ENCODE results near the gene DBNDD2. TPM values are rescaled to one million over a fixed set of nuclear protein-coding genes. Genes with fewer than 3 reads are reported as not detected.

DBNDD2 gene
- total and polyA plus RNA-seq, 5 donors: 163 to 228 (median 180) TPM

DNA sequence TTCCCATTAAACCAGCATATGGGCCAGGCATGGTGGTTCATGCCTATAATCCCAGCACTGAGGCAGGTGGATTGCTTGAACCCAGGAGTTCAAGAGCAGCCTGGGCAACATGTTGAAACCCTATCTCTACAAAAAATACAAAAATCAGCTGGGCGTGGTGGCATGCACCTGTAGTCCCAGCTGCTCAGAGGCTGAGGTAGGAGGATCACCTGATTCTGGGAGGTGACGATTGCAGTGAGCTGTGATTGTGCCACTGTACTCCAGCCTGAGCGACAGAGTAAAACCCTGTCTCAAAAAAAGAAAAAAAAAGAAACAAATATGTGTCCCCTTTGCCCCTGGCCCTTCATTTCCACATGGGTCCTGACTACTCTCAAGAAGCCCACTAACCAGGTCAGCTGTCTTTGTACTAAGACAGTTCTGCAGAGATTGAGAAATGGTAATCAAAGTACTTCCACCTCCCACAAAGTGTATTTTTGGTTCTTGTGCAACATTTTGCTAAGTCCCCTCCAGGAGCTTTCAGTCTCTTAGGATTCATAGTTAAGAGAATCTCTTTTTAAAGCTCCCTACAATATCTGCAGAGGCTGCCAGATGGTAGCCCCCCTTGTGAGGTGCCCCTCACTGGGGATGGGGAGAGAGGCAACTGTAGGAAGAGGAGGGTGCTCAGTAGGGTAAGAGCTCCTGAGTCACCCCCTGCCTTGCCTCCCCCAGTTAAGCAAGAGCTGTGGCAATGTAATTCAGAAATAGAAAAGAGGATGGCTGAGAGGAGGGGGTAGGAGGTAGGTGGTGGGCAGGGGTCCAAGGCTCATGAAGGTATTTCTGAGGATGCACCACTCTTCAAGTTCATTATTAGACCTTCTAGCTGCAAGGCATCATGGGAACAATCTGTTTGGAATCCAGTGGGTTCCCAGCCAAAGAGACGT, 44.9 kb downstream of the DBNDD2 start:
- ATAC-seq (no peak), DNase-seq (no peak)
- H3K27ac ChIP-seq (ENCODE audit: low read length): no peak overlapping the region
- H3K4me1 ChIP-seq (ENCODE audit: control insufficient read depth, insufficient read depth, low read length): no peaks in the 10 kb centered on the region
- no peaks in the 10 kb centered on the region for H3K9me3 ChIP-seq (ENCODE audit: control insufficient read depth, low read length)
- H3K27me3 ChIP-seq (ENCODE audit: control insufficient read depth, insufficient read depth): no peaks in the 10 kb centered on the region
- intact Hi-C loops (cut with DNase I): loop anchor here in 2 of 4 donors (10.0 kb wide), 1 partner anchor 322 kb away; no protein-coding TSS in a partner anchor
- WGBS: 65% methylated on average over 4 of the region's 4 CpGs
- H3K4me3 ChIP-seq (ENCODE audit: low read length): no peak overlapping the region

DNA sequence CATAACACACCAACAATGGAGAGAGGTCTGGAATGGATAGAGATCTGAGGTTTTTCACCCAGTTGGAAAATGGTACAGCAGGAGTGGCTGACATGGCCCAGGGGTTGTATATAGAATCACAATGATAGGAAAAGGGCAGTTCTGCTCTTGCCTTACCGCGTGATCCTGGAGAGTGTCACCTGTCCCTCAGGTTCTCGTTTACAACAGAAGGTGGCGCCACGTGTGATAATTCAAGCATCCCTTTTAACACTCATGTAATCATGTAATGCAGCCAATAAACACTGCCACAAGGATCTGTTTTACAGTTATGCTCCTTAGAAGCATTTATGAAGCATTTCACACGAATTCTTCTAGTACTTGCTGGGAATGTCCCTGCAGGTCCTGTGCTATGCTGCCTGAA, 48.5 kb downstream of the DBNDD2 start:
- H3K27me3 ChIP-seq (ENCODE audit: control insufficient read depth, insufficient read depth): no peaks in the 10 kb centered on the region
- no peak for DNase-seq
- no peaks in the 10 kb centered on the region for H3K9me3 ChIP-seq (ENCODE audit: control insufficient read depth, low read length)
- no peak overlapping the region for H3K27ac ChIP-seq (ENCODE audit: low read length)
- H3K4me1 ChIP-seq (ENCODE audit: control insufficient read depth, insufficient read depth, low read length): no peaks in the 10 kb centered on the region
- WGBS: 11% methylated on average over 6 of the region's 6 CpGs
- no peak for ATAC-seq
- intact Hi-C loops (cut with DNase I): loop anchor here in 2 of 4 donors (10.0 kb wide), 1 partner anchor 318 kb away; no protein-coding TSS in a partner anchor
- no peak overlapping the region for H3K4me3 ChIP-seq (ENCODE audit: low read length)

DNA sequence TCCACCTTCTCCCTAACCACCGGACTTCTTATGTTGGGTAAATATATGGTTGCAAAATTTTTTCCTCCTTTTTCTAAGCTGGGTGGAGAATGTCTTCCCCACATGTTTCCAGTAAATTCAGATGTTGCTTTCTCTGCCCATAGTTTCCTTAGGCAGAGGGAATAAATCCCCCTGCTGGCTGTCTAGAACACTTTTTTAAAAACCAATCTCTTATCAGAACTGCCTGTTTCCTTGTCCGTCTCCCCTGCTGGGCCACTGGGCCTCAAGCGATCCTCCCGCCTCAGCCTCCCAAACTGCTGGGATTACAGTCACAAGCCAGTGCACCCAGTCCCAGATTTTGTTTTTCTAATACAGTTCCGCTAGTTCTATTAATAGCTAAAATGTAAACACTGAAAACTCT, 51.5 kb downstream of the DBNDD2 start:
- no peaks in the 10 kb centered on the region for H3K27me3 ChIP-seq (ENCODE audit: control insufficient read depth, insufficient read depth)
- ATAC-seq (no peak), DNase-seq (no peak)
- no peak overlapping the region for H3K4me3 ChIP-seq (ENCODE audit: low read length)
- WGBS: 54% methylated on average over 5 of the region's 5 CpGs
- H3K9me3 ChIP-seq (ENCODE audit: control insufficient read depth, low read length): no peaks in the 10 kb centered on the region
- intact Hi-C loops (cut with DNase I): loop anchor here in 2 of 4 donors (10.0 kb wide), 1 partner anchor 315 kb away; no protein-coding TSS in a partner anchor
- H3K4me1 ChIP-seq (ENCODE audit: control insufficient read depth, insufficient read depth, low read length): no peaks in the 10 kb centered on the region
- H3K27ac ChIP-seq (ENCODE audit: low read length): no peak overlapping the region

Small RNAs within 50 kb of the gene (microRNA-seq; reads per million reads assigned to microRNA genes)
- 0 to 0.54 reads per million in 2 donors for gene MIR6812

Other genes with a start within 250 kb of the DBNDD2 start
- gene PI3, start 233.4 kb upstream of the DBNDD2 start, total RNA-seq: not detected
- gene PI3, start 233.4 kb upstream of the DBNDD2 start, polyA plus RNA-seq: not detected
- gene SEMG1, start 201.3 kb upstream of the DBNDD2 start, total RNA-seq: not detected
- gene SEMG1, start 201.3 kb upstream of the DBNDD2 start, polyA plus RNA-seq: not detected
- not detected for gene SEMG2, start 186.9 kb upstream of the DBNDD2 start, total RNA-seq
- not detected for gene SEMG2, start 186.9 kb upstream of the DBNDD2 start, polyA plus RNA-seq
- 10 to 100 TPM in 2 of 4 donors, 1 to 10 TPM in 2; 1.4 to 16.6 (median 10.3) TPM for gene SLPI, start 153.7 kb upstream of the DBNDD2 start, total RNA-seq
- gene SLPI, start 153.7 kb upstream of the DBNDD2 start, polyA plus RNA-seq: 2.1 TPM
- not detected for gene RBPJL, start 101.4 kb upstream of the DBNDD2 start, total RNA-seq
- gene RBPJL, start 101.4 kb upstream of the DBNDD2 start, polyA plus RNA-seq: not detected
- gene MATN4, start 100.0 kb upstream of the DBNDD2 start, total RNA-seq: under 1 TPM in 3 of 4 donors, not detected in 1; 0.15 to 0.20 (median 0.17) TPM
- 0.05 TPM for gene MATN4, start 100.0 kb upstream of the DBNDD2 start, polyA plus RNA-seq
- gene SDC4, start 59.9 kb upstream of the DBNDD2 start, total RNA-seq: 100 to 1,000 TPM in 1 of 4 donors, 10 to 100 TPM in 3; 57.5 to 125 (median 61.2) TPM
- 63.8 TPM for gene SDC4, start 59.9 kb upstream of the DBNDD2 start, polyA plus RNA-seq
- 10 to 100 TPM; 21.5 to 28.7 (median 25.8) TPM for gene SYS1, start 45.1 kb upstream of the DBNDD2 start, total RNA-seq
- 17.1 TPM for gene SYS1, start 45.1 kb upstream of the DBNDD2 start, polyA plus RNA-seq
- gene TP53TG5, start 30.0 kb upstream of the DBNDD2 start, total RNA-seq: 1 to 10 TPM in 3 of 4 donors, under 1 TPM in 1; 0.82 to 1.5 (median 1.4) TPM
- gene TP53TG5, start 30.0 kb upstream of the DBNDD2 start, polyA plus RNA-seq: 0.95 TPM
- gene PIGT, start 7.9 kb downstream of the DBNDD2 start, total RNA-seq: 100 to 1,000 TPM; 116 to 134 (median 125) TPM
- 140 TPM for gene PIGT, start 7.9 kb downstream of the DBNDD2 start, polyA plus RNA-seq
- gene WFDC2, start 61.5 kb downstream of the DBNDD2 start, total RNA-seq: 1 to 10 TPM; 1.1 to 2.7 (median 1.9) TPM
- 2.6 TPM for gene WFDC2, start 61.5 kb downstream of the DBNDD2 start, polyA plus RNA-seq
- not detected for gene SPINT3, start 107.3 kb downstream of the DBNDD2 start, total RNA-seq
- gene SPINT3, start 107.3 kb downstream of the DBNDD2 start, polyA plus RNA-seq: not detected
- not detected for gene WFDC6, start 131.2 kb downstream of the DBNDD2 start, total RNA-seq
- not detected for gene WFDC6, start 131.2 kb downstream of the DBNDD2 start, polyA plus RNA-seq
- gene EPPIN, start 139.1 kb downstream of the DBNDD2 start, total RNA-seq: under 1 TPM in 1 of 4 donors, not detected in 3; 0.09 TPM
- gene EPPIN, start 139.1 kb downstream of the DBNDD2 start, polyA plus RNA-seq: not detected
- gene WFDC8, start 171.0 kb downstream of the DBNDD2 start, total RNA-seq: not detected
- gene WFDC8, start 171.0 kb downstream of the DBNDD2 start, polyA plus RNA-seq: not detected
- gene WFDC10A, start 221.4 kb downstream of the DBNDD2 start, total RNA-seq: not detected
- not detected for gene WFDC10A, start 221.4 kb downstream of the DBNDD2 start, polyA plus RNA-seq
- gene WFDC9, start 223.0 kb downstream of the DBNDD2 start, total RNA-seq: not detected
- not detected for gene WFDC9, start 223.0 kb downstream of the DBNDD2 start, polyA plus RNA-seq